ENCODE results near the gene VPS51. TPM values are rescaled to one million over a fixed set of nuclear protein-coding genes. Genes with fewer than 3 reads are reported as not detected.
A peak's percentile ranks its signal among the peaks of the same experiment; 100 is the strongest.

The VPS51 gene
- total RNA-seq, 6 donors from 2014 or later: 102 to 531 (median 175) TPM

GRCh38 chr11:65133724-65134123 lies 37.7 kb downstream of the VPS51 start:
- Histone ChIP-seq H3K4me3 (peak overlapping the region; percentile 67 to 98 (median 88)), H3K27ac (peak overlapping the region; percentile 97 to 99 (median 98)), H3K36me3 (peaks cover 23 to 42% (median 40%) of the 10 kb centered on the region in 4 donors), H3K9me3 (no peaks in the 10 kb centered on the region), H3K27me3 (no peaks in the 10 kb centered on the region), H3K4me1 (peaks cover 24 to 33% (median 27%) of the 10 kb centered on the region in 4 donors)
- ATAC-seq (ENCODE audit: low FRiP score in 2 of 2) (peak in 1 of 2 donors; percentile 29), DNase-seq (no peak)
- TF ChIP-seq POLR2A (IDR thresholded peaks at IDR 0.05) (no peak), POLR2AphosphoS5 (IDR thresholded peaks at IDR 0.05) (no peak), EP300 (IDR thresholded peaks at IDR 0.05) (no peak)
- TF ChIP-seq, protein P1, sequence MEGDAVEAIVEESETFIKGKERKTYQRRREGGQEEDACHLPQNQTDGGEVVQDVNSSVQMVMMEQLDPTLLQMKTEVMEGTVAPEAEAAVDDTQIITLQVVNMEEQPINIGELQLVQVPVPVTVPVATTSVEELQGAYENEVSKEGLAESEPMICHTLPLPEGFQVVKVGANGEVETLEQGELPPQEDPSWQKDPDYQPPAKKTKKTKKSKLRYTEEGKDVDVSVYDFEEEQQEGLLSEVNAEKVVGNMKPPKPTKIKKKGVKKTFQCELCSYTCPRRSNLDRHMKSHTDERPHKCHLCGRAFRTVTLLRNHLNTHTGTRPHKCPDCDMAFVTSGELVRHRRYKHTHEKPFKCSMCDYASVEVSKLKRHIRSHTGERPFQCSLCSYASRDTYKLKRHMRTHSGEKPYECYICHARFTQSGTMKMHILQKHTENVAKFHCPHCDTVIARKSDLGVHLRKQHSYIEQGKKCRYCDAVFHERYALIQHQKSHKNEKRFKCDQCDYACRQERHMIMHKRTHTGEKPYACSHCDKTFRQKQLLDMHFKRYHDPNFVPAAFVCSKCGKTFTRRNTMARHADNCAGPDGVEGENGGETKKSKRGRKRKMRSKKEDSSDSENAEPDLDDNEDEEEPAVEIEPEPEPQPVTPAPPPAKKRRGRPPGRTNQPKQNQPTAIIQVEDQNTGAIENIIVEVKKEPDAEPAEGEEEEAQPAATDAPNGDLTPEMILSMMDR (IDR thresholded peaks at IDR 0.05): no peak
- WGBS, 2 donors: 2 to 3% methylated on average over 18 to 20 of the region's 20 CpGs

DNA sequence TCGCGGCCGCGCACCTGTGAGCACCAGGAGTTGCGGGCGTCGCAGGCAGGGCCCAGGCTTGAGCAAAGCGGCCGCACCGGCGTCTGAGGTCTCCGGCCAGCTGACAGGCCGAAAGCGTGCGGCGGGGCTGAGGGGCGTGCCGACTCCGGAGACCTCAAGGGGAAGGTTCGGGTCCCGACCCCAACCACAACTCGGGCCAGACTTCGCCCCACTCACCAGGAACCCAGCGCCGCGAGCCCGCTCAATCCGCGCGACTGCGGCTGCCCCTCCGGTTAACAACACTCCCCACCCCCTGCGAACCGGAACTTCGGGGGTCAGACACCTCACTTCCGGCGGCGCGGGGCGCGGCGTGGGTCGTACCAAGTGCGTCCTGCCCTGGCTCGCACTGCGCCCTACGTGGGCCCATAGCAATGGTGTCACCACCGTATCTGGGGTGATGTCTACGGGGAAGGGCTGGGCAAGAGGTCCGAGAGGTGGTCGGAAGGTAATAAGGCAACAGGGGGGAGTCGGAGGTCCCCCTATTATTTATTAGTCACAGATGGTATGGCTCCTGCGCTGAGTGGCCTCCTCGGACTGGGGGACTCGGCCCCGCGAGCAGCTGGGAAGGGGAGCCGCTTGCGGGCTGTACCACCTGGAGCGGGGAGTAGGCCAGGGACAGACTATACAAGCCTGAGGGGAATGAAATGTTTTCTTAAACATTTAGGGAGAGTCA lies 38.4 kb downstream of the VPS51 start, which contains the start of gene SYVN1:
Gene SYVN1, minus strand, starts transcription at position 280 of the 712 bp plus-strand sequence. CDS start 918 bp downstream, outside the sequence.
- 0% methylated on average over 16 to 26 of the region's 60 CpGs for WGBS, 2 donors
- TF ChIP-seq EP300 (IDR thresholded peaks at IDR 0.05): peak in 1 of 4 donors; percentile 75
- TF ChIP-seq POLR2A (IDR thresholded peaks at IDR 0.05): peak; percentile 77 to 97 (median 94)
- TF ChIP-seq POLR2AphosphoS5 (IDR thresholded peaks at IDR 0.05): peak; percentile 99
- TF ChIP-seq, protein P1 (IDR thresholded peaks at IDR 0.05): peak in 2 of 6 experiments; percentile 14 to 24
- H3K27ac ChIP-seq: peak within 1 kb of the TSS; percentile 97 to 99 (median 98)
- H3K4me3 ChIP-seq: peak within 1 kb of the TSS; percentile 67 to 98 (median 88)
- ATAC-seq (ENCODE audit: low FRiP score in 2 of 2): peak; percentile 94 to 96
- peaks cover 24 to 33% (median 27%) of the 10 kb centered on the region in 4 donors for H3K4me1 ChIP-seq
- no peaks in the 10 kb centered on the region for H3K9me3 ChIP-seq
- H3K27me3 ChIP-seq: no peaks in the 10 kb centered on the region
- peak; percentile 90 to 99 for DNase-seq
- peaks cover 20 to 35% (median 33%) of the 10 kb centered on the region in 4 donors for H3K36me3 ChIP-seq

DNA sequence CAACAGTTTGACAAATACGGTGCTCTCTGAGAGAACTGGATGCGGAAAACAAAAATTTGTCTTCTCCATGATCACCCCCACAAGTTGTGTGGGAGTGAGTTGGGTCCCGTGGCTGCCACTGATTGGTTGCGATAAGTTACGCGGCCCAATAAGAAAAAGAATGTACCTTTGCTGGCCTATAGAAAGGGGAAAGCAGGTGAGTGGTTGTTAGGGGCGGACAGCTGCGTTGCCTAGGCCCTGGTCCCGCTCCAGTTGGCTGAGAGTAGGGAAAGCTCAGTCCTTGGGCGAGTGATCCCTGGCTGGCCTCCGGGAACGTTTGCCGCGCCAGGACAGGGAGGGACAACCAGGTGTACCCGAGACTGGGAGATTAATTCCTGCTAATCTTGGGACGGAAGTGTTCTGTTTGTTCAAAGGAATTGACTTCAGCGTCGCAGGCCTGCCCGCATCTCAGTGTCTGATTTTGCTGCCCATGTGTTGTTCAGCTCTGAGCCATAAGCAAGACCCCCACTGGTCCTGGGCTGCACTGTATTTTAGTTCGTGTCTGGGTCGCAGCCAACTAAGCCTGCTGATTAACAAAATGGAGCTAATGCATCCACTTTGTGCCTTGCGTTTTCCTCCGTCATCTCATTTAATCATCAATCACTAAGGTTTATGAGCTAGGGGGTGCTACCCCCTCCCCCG lies 39.1 kb downstream of the VPS51 start:
- H3K27me3 ChIP-seq: no peaks in the 10 kb centered on the region
- peak; percentile 90 to 96 for DNase-seq
- H3K27ac ChIP-seq: peak overlapping the region; percentile 97 to 99 (median 98)
- TF ChIP-seq EP300 (IDR thresholded peaks at IDR 0.05) (no peak), POLR2AphosphoS5 (IDR thresholded peaks at IDR 0.05) (peak; percentile 61 to 66), POLR2A (IDR thresholded peaks at IDR 0.05) (peak in 1 of 4 donors; percentile 40)
- TF ChIP-seq, protein P1 (IDR thresholded peaks at IDR 0.05): peak in 1 of 6 experiments; percentile 12
- H3K36me3 ChIP-seq: peaks cover 13 to 28% (median 26%) of the 10 kb centered on the region in 4 donors
- H3K4me3 ChIP-seq: peak overlapping the region; percentile 67 to 98 (median 88)
- peaks cover 24 to 33% (median 27%) of the 10 kb centered on the region in 4 donors for H3K4me1 ChIP-seq
- ATAC-seq (ENCODE audit: low FRiP score in 2 of 2): peak; percentile 93
- H3K9me3 ChIP-seq: no peaks in the 10 kb centered on the region
- 2 to 3% methylated on average over 20 to 24 of the region's 24 CpGs for WGBS, 2 donors

GRCh38 chr11:65135633-65136145 lies 39.7 kb downstream of the VPS51 start:
- WGBS, 2 donors: 56 to 57% methylated on average over 11 of the region's 11 CpGs
- Histone ChIP-seq H3K27me3 (no peaks in the 10 kb centered on the region), H3K4me3 (peak overlapping the region in 3 of 4 donors; percentile 67 to 98 (median 86)), H3K9me3 (no peaks in the 10 kb centered on the region), H3K4me1 (peaks cover 24 to 33% (median 27%) of the 10 kb centered on the region in 4 donors), H3K27ac (peak overlapping the region; percentile 97 to 99 (median 98)), H3K36me3 (peaks cover 7 to 22% (median 20%) of the 10 kb centered on the region in 4 donors)
- TF ChIP-seq POLR2A (IDR thresholded peaks at IDR 0.05) (no peak), EP300 (IDR thresholded peaks at IDR 0.05) (no peak), POLR2AphosphoS5 (IDR thresholded peaks at IDR 0.05) (no peak)
- TF ChIP-seq, protein P1 (IDR thresholded peaks at IDR 0.05): no peak
- DNase-seq (no peak), ATAC-seq (ENCODE audit: low FRiP score in 2 of 2) (no peak)
